Activated CD8-positive, alpha-beta memory T cell treated with anti-CD3 and anti-CD28 coated beads for 1 hour (primary cell): ENCODE results near the gene SHROOM2.

Experiments
- DNase-seq, 2 donors: peaks; one replicate each; pipeline ENCODE4 v3.0.0-alpha.2; 2020; ENCODE audit warnings: low read depth in 1 of 2; ENCODE audit errors: extremely low read depth in 1 of 2

Gene SHROOM2

DNA sequence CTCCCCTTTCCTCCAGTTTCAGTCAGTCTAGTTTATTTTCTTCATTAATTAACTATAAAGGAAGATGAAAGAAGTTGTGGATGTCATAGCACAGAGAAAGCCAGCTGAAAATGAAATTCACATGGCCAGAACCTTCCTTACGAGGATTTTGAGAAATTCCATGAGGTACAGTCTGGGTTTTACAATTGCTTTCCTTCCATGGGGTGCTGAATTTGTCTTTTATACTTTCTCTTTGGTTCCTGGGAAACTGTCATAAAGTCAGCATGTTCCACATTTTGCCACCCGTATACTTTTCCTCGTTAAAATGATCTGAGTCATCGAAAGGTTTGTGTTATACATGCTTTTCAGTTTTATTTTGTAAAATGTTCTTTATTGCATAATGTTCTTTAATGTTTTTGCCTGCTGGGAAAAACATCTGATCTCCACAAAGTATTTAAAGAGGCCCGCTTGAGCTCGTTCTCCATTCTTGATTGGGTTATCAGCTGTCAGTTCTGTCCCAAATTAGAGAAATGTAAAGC, 102.8 kb downstream of the SHROOM2 start:
- no peak for DNase-seq

DNA sequence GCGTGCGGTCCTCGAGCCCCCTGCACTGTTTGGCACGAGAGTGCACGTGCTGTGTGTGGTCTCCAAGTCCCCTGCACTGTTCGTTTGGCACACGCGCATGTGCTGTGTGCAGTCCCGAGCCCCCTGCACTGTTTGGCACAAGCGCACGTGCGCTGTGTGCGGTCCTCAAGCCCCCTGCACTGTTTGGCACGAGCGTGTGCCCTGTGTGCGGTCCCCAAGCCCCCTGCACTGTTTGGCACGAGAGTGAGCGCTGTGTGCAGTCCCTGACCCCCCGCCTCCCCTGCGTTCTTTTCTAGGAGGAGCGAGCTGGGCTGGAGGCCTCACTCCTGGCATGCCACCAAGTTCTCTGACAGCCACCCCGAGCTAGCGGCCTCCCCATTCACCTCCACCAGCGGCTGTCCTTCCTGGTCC, 104.5 kb downstream of the SHROOM2 start:
- DNase-seq, result no peak

DNA sequence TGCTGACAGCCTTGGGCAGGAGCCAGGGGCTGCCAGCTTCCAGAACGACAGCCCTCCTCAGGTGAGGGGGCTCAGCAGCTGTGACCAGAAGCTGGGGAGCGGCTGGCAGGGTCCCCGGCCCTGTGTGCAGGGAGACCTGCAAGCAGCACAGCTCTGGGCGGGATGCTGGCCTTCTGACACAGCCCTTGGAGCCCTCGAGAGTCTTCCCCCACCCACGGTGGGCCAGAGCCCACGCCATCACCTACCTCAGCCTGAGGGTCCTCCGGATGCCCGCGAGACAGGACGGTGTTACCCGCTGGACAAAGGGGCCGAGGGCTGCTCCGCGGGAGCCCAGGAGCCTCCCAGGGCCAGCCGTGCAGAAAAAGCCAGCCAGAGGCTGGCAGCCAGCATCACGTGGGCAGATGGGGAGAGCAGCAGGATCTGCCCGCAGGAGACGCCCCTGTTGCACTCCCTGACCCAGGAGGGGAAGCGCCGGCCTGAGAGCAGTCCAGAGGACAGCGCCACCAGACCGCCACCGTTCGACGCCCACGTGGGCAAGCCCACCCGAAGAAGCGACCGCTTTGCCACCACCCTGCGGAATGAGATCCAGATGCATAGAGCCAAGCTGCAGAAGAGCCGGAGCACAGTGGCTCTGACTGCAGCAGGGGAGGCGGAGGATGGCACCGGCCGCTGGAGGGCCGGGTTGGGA, 109.1 kb downstream of the SHROOM2 start:
- DNase-seq, result no peak

- no peak for DNase-seq
Measured at GRCh38 chrX:9897761-9898161, 111.5 kb downstream of the SHROOM2 start.

- no peak for DNase-seq
Measured at GRCh38 chrX:9899640-9900111, 113.4 kb downstream of the SHROOM2 start.

GRCh38 chrX:9902656-9903055, 116.4 kb downstream of the SHROOM2 start:
- no peak for DNase-seq

GRCh38 chrX:9903146-9903545, 116.9 kb downstream of the SHROOM2 start:
- DNase-seq, result no peak

- DNase-seq, result no peak
Measured at GRCh38 chrX:9905288-9905687, 119.1 kb downstream of the SHROOM2 start.

DNA sequence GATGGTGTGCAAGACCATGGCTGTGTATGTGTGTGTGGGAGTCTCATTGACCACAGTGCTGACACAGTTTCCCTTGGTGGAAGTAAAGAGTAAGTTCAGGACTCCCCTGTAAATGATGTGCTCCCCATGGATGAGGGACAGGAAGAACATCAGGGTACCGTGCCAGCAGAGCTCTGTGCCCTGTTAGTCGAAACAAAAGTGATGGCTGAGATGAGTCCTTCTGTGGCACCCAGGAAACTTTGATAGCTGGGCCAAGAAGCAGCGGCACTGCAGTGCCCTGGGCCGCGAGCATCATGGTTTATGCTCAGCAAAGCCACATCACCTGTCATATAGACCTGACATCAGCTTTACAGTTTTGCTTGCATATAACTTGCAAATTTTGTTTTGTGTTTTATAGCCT, 119.5 kb downstream of the SHROOM2 start:
- no peak for DNase-seq

DNA sequence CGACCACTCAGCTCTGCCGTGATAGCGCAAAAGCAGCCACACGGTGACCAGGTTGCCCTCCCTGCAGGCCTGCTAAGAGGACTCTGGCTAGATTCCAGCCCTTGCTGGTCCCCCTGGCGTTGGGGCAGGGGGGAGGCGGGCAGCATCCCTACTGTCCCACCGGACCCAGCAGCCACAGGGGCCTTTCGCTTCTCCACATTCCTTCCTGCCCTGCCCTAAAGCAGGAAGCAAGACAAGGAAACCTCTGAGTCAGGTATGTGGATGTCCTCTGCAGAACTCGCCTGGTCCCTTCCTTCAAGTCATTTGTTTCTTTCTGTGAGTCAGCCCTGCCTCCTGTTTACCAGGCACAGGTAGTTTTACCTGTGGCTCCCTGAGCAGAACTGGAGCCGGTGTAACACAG, 120.7 kb downstream of the SHROOM2 start:
- DNase-seq, result no peak

- DNase-seq, result no peak
Measured at GRCh38 chrX:9907645-9908387, 121.6 kb downstream of the SHROOM2 start.

- no peak for DNase-seq
Measured at GRCh38 chrX:9909254-9909653, 123.0 kb downstream of the SHROOM2 start.

DNA sequence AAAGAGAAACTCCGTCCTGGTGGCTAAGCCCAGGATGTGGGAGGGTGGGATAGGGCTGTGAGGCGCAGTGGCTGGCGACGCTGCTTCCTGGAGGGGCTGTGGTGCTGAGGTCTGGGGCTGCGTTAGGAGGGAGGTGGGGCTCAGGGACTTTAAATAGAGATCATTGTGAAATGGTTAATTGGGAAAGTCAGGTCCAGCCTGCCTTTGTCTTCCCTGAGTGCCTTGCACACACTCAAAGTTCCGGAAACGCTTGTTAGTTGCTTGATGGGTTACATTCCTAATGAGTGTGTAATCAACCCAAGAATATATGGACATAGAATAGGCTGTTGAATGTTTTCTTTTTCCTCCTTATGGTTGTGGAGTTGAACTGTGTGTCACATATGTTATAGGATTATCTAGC, 125.3 kb downstream of the SHROOM2 start:
- DNase-seq, result no peak

DNA sequence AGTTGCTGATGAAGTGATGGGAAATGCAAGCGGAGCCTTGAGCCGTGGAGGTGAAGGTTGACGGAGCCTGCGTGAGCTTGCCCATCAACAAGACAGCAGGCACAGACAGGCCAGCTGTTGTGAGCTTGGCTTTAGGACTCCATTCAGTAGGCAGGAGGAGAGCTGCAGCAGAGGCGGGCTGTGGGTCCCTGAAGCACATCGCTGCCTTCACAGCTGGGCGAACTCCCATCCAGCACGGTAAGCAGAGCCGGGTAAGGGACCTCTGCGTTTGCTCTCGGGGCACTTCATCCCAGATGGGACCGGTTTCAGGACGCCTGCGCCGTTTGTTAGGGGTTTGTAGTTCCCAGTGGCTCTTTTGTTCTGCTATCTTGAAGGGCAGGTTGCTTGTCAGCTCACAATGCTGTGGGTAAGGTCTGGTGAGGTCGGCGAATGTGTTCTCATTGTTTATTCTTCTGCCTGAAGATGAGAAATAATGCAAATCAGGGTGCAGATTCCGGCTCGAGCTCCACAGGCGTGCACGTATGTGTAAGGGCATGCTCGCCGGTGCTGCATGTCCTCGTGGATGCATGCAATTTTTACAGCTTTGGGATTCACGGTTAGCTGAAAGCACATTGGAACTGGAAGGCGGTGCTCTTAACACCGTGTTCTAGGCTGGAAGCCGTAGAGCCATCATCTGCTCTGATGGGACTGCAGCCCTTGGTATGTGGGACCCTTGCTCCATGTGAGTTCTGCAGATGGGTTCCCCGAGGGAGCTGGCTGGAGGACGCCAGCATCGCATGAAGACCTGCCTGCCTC, 126.3 kb downstream of the SHROOM2 start:
- no peak for DNase-seq

GRCh38 chrX:9913146-9913433, 126.9 kb downstream of the SHROOM2 start:
- no peak for DNase-seq

GRCh38 chrX:9917861-9918260, 131.6 kb downstream of the SHROOM2 start:
- no peak for DNase-seq

GRCh38 chrX:9919632-9920172, 133.5 kb downstream of the SHROOM2 start:
- DNase-seq, result no peak

DNA sequence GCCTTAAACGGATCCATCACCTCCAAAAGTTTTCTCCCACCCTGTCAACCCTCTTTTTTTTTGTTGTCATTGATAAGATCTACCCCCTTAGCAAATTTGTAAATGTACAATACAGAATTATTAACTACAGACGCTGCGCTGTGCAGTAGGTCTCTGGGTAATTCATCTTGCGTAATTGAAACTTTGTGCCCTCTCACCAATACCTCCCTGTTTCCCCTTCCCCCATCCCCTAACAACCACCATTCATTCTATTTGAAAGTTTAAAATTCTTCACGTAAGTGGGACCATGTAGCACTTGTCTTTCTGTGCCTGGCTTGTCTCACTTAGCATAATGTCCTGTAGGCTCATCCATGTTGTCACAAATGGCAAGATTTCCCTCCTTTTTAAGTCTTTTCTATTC, 135.2 kb downstream of the SHROOM2 start:
- no peak for DNase-seq

DNA sequence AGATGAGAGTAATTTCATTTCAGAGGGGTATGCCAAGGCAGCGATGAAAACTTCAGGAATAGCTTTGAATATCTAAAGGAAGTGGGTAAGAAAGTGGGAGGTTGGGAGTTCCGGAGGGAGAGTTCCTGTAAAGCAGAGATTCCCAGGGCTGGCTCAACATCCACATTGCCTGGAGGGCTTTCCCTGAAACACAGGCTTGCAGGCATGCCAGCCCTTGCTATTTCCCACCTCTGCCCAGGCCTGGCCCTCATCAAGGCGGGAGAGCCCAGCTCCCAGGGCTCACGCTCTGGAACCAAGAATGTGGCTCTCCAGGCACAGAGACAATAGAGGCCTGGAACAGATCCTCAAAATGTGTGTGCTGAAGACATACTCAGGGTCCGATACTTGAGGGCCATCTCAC, 137.1 kb downstream of the SHROOM2 start:
- DNase-seq, result no peak

DNA sequence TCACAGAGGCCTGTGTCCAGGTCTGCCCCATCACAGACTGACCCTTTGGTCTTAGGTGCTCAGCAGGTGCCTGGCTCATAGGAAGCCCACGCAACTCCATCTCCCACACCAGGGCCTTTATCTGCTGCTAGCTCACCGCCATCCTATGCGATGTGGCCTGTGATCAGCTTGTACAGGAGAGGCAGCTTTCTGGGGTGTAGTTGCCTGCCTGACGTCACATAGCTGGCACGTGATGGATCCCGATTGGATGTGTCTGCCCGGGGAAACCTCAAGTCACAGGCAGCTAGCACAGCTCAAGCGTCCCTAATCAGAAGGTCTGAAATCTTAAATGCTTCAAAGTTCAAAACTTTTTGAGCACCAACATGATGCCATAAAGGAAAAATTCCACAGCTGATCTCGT, 139.8 kb downstream of the SHROOM2 start:
- no peak for DNase-seq

GRCh38 chrX:9927698-9928482, 141.7 kb downstream of the SHROOM2 start:
- no peak for DNase-seq
